ENCODE data around the gene ROR1.
"Not testable (repeated sequence)": the region's sequence is repeated elsewhere in the genome, so short reads cannot be mapped to it uniquely, and the experiment has no call there.

Gene ROR1

DNA sequence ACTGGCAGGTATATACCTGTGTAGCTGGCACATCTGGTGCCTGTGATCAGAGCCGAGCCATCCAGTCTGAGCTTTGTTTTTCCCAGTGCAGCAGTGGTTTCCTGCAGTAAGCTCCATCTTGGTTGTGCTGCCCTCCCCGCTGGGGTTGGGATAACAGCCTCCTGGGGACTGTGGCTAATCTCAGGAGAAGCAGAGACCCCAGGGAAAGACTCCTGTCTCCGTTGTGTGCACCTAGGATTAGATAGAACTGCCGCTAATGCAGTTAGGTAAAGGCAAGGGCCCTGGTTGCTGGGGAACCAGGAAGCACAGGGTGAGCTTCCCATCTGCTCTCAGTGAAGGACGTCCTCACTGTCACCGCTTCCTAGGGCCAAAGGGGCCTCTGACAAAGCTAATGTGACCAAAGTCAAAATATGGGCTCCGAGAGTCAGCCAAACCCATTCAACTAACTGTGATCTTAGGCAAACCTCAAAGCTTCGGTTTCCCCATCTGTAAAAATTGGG, 20.0 kb downstream of the ROR1 start:
- DNase-seq (ENCODE audit: low read depth in 2 of 2), result no peak

DNA sequence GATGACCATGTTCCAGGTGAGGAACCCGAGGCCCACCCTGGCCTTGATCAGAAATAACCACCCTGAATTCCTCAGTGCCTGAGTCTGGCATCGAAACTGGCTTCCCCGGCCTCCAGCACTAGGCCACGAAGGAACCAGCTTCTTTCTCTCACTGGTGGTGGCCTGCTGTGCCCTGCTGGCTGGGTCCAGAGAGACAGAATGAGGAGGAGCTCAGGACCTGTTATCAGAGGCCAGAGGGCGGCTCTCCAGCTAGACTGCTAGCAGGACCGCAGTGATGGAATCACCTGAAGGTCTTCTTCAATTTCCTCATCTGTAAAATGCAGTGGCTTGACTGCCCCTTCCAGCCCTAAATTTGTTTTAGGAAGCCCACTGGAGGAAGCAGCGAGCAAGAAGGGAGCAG, 20.5 kb downstream of the ROR1 start:
- DNase-seq (ENCODE audit: low read depth in 2 of 2), result no peak

DNA sequence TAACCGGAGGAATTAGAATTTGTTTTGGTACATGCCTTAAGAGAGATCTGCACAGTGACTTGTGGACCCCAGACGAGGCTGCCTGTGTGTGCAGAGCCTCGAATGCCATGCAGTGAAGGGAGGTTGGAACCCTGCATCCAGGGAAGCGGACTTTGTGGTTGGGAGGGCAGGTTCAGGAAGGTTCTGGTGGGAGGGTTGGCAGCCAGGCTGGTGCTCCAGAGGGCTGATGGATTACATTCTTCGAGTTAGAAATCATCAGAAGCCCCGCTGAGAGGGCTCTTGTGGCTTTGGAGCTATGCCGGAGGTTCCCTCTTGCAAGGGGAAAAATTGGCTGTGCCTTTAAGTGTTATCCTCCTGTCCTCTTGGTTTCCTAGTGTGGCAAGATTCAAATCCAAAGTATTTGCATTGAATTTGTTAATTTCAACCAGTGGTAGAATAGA, 21.1 kb downstream of the ROR1 start:
- no peak for DNase-seq (ENCODE audit: low read depth in 2 of 2)

DNA sequence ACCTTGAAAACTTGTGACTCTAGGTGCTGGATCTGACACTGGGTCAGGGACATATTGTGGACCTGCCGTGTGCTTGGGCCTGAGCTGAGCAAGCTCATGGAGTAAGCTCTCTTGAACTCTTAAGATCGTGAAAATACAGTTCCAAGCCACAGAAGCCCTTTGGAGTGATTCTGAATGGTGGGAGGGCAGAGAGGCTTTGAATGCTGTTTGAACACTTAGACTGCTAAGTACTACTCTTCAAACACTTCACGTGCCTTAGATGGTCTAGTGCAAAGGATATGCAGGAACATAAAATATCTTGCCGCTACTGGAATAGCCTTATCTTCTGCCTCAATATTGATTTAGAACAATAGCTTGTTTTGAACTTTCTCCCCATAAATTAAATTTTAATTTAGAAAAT, 21.6 kb downstream of the ROR1 start:
- no peak for DNase-seq (ENCODE audit: low read depth in 2 of 2)

DNA sequence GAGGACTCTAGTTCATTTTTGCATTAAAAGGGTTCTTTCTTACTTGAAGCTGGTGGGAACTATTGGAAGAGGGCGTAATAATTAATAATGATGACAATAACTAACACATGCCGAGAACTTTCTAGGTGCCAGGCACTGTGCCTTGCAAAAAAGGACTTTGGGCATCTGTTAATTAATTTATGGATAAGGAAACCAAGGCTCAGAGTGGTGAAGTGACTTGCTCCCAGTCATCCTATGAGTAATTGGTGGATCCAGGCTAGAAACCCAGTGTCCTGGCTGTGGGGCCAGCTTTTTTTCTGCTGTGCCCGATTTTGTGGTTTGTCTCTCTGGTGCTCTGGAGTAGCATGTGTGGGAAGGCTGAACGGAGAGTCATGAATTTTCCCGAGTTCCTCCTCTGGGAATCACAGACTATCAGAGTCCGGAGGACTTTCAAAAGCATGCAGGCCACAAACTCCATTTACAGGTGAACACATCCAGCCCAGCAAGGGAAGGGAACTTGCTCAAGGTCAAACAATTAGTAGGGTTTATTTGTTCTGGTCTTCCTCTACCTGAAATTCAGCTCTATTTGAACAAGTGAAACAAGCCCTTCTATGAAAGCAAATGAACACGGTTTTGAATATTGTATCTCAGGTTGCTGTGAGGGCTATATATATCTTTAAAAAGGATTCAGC, 23.4 kb downstream of the ROR1 start:
- no peak for DNase-seq (ENCODE audit: low read depth in 2 of 2)

DNA sequence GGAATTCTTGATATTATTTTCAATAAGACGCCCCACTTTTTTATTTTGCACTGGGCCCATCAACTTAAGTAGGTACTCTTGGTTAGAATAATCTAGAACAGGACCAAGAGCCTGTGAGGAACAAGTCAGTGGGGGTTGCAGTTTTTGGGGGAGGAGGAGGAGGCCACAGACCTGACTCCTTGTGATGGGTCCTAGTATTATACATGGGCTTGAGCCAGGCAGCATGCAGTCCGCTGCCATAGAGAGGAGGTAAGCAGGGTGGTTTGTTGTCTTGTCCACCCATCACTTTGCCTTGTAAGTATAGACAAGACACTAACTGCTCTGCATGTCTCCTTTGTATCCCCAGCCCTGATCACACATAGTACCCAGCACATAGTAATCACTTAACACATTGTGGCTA, 24.5 kb downstream of the ROR1 start:
- DNase-seq (ENCODE audit: low read depth in 2 of 2), result no peak

DNA sequence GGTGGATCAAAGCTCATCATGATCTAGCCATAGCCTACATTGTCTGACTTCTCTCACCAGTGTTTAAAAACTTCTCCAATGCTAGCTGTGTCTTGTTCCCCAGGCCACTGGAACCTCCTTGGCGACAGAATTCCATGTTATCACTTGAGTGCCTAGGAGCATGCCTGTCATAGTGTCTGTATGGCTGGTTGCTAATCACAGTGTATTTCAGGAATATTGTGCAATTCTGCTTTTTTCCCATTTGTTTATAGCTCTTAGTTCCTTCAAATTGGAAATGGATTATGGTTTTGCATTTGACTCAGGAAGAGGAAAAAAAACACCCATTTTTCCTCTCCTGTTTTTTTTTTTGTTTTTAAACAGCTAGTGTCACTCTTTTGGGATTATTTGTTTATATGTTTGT, 25.5 kb downstream of the ROR1 start:
- no peak for DNase-seq (ENCODE audit: low read depth in 2 of 2)

DNA sequence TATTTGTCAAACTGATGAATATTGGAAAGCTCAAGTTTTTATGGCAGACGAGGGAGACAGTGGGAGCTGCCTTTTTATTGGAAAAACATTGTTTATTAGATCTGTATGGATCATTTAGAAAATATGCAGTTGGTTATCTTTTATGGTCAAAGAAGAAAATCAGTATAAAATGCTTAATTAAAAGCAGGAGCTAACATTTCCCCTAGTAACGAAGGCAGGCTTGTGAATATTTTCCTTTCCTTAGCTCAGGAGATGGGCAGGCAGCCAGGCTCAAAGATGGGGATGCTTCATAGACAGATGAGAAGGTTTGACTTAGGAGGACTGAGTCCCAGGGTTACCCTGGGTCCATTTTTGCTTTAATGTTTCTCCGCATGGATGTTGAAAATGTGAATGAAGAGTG, 26.0 kb downstream of the ROR1 start:
- DNase-seq (ENCODE audit: low read depth in 2 of 2), result no peak

DNA sequence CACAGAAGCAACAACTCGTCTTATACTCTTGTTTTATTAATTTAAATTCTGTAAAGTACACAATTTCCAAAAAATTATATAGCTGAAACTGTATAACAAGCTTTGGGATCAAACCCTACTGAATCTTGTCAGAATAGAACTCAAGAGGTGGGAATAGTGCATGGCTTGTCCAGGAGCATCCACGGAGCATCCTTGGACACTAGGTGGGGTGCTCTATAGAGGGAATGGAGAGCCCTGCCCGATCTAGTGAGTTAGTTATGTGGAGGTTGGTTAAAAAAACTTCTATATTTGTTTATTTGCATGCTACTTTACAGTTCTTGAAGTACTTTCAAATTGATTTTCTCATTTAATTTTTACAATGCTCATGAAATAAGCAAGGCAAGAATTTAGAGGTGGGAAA, 28.3 kb downstream of the ROR1 start:
- DNase-seq (ENCODE audit: low read depth in 2 of 2), result no peak

DNA sequence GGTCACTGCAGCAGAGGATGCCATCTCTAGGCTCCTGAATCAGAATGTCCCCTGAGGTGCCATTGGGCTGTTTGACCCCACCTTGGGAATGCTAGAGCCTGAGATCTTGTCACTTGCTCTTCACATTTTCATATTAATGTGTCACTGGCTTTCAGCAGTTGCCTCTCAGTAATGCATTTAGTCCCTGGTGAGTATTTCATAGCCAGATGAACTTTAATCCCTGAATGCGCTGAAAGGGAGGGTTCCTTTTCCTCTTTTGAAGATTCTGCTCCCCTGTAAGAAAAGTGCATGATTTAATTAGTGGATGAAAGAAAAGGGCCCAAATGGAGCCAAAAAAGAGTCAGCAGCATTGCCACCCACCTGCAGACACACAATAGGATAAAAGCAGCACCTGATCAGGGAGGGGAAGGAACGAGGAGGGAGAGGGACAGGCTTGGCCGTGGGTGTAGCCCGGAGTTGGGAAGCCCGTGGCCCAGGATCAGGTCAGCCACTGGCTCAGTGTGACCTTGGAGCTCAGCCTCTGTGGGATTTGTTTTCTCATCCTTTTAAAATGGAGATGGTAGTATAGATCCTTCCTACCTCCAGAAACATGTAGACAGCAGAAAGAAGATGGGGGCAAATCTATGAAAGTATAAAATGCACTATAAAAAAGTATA, 31.1 kb downstream of the ROR1 start:
- DNase-seq (ENCODE audit: low read depth in 2 of 2), result no peak

DNA sequence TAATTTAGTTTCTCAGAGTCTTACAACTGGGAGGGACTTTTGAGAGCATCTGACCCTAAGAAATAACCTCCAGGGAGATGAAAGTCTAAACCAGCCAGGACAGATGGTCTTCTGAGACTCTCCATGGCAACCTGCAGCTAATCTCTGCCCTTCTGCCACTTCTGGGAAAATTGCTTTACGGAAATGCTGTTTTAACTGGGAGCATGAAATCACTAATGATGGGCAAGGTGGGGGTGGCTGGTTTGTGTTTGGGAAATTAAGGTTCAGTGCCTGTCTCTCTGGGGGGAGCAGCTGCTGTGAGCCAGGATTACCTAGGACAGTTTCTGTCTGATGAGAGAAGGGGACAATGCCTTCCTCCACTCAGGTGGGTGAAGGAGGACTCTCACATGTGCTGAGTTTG, 33.2 kb downstream of the ROR1 start:
- no peak for DNase-seq (ENCODE audit: low read depth in 2 of 2)

DNA sequence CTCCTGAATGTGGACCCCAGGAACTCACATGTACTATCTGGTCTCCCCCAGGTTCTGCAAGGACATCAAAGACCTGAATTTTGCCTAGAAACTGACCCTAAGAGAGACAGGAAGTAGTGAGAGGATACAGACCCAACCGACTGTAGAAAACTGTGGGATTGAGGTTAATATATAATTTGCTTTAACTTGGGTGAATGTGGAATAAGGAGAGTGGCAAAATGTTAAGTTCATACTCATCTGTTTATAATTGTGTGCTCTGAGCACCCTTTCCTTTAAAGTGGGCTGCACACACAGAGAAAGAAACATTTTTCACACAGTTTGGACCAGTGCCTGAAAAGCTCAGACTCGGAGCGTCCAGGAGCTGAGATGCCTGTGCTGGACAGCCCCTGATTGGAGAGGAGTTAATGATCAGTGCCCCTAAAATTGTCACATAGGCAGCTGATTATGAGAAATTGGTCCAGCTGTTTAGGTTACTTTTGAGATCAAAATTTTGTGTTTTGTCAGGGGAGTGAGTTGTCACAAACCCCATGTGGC, 37.2 kb downstream of the ROR1 start:
- DNase-seq (ENCODE audit: low read depth in 2 of 2), result no peak

DNA sequence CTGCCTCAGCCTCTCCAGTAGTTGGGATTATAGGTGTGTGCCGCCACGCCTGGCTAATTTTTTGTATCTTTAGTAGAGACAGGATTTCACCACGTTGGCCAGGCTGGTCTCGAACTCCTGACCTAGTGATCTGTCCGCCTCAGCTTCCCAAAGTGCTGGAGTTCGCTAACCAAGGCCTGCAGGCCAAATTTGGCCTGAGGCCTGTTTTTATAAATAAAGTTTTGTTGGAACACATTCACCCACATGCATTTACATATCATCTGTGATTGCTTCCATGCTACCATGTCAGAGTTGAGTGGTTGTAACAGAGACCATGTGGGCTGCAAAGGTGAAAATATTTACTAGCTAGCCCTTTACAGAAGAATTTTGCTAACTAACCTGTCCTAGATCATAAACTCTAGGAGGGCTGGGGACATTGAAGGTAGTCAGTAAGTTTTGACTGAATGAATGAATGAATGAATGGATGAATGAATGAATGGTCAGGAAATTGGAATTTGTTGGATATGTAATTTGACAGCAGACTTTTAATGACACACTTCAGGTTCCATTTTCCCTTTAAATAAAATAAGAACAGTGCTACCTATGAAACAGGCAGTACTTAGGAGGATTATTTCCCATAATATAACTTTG, 38.4 kb downstream of the ROR1 start:
- DNase-seq (ENCODE audit: low read depth in 2 of 2), result no peak

DNA sequence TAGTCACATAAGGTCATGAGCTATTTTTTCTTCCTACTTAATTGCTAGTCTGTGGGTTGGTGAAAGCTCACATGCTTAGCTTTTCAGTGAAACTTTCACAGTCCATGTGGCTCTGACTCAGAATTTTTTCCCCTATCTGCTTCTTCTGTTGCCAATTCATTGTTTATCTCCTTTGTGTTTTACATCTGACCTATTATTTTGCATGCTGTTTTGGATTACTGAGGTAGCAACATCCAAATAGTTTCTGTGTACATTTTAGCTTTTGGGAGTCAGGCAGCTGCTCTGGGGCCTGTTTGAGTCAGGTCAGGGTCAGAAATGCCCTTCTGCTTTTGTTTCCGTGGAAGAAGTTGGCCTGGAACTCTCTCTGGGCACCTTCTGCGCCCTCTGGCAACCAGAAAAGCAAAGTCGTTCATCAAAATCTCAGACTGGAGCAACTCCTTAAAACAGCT, 40.0 kb downstream of the ROR1 start:
- DNase-seq (ENCODE audit: low read depth in 2 of 2), result no peak

DNA sequence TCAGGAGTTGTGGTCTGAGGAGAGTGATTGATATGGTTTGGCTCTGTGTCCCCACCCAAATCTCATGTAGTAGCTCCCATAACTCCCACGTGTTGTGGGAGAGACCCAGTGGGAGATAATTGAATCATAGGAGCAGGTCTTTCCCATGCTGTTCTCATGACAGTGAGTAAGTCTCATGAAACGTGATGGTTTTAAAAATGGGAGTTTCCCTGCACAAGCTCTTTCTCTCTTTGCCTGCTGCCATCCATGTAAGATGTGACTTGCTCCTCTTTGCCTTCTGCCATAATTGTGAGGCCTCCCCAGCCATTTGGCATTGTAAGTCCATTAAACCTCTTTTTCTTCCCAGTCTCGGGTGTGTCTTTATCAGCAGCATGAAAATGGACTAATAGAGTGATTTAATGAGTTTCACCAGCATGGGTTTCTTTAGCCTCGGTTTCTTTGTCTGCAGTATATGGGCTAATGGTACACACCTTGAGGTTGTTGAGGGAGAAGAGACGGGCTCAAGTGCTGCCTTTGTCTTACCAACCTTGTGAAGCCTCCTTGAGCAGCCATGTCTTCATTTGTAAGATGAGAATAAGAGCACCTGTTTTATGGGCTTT, 42.5 kb downstream of the ROR1 start:
- DNase-seq (ENCODE audit: low read depth in 2 of 2), result not testable (repeated sequence)

DNA sequence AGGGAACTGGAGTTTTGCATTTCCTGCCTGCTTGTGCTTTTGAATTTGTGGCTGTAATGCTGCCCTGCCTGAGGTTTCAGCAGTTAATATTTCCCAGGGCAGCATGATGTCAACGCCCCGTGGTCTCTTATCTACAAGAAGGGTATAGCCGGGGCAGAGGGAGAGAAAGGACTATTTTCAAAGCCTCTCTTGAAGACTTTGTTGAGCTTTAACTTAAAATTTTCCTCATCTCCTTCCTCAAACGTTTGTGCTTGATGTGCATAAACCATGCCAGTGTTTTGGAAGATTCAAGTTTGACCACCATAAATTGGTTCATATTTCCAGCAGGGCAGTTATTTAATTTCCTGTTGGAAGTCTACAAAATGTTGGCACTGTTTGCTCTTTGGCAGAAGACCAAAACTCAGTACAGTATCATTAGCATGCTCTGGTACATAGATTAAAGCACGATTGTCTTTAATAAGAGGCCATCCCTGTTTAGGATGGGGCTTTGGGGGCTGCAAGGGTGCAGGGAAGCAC, 43.4 kb downstream of the ROR1 start:
- no peak for DNase-seq (ENCODE audit: low read depth in 2 of 2)

DNA sequence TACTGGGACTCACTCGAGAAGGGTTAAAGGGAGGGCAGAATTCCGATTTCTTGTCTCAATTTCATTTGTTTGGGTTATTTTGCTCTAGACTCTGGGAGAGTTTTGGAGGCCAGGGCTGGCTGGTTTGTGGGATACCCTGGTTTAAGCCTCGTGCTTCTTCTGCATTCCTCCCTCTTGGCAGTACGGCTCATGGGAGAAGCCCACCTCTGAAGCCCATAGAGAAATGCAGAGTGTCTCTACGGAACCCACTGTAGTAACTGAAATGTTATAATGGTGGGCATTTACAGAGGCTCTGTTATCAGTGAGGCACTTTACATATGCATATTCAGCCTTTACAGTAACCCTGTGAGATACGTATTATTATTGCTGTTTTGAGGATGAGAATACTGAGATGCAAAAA, 43.9 kb downstream of the ROR1 start:
- no peak for DNase-seq (ENCODE audit: low read depth in 2 of 2)

DNA sequence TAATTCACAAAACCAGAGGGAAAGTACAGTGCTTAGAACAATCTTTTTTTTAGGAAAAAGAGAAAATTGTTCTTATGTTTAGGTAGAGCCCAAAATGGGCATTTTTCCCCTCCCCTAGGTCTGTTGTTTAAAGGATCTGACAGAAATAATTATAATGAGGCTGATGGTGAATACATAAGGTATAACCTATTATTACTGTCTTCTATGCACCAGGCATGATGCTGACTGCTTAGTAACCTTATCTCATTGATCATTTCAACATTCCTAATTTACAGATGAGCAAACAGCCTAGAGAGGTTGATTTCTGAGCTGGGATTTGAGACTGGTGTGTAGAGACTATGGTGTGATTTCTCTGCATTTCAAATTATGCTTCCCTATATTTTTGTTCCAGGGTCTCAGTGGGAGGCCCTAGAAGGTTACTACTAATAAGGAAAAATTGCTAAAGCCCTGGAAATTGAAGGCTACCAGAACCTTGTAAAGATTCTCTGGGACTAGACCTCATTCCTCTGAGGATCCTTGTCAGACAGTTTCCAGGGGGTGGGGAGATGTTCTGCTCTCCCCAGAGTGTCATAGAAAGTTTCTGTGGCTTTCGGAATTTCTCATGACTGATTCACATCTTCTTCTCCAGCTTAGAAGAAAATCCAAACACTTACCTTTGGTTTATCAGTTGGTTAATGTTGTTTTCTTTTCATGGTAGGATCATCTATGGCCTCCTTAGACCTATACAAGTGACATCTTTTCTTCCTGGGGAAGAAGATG, 44.9 kb downstream of the ROR1 start:
- DNase-seq (ENCODE audit: low read depth in 2 of 2), result no peak

DNA sequence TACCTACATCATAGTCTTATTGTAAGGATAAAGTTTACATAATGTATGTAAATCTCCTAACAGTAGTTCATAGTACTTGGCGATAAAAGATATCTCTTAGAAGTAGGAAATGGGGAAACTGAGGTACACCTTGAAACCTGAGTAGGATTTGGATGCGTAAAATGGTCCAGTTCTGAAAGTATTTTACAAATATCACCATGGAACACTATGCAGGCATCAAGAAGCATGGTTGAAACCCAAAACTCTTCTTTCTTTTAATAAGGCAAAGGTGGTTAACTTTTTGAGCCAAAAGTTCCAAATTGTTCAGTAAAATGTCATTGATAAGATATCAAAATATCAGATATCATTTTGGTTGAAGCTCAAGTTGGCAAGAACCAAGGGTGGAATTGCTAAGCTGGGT, 46.0 kb downstream of the ROR1 start:
- DNase-seq (ENCODE audit: low read depth in 2 of 2), result no peak

DNA sequence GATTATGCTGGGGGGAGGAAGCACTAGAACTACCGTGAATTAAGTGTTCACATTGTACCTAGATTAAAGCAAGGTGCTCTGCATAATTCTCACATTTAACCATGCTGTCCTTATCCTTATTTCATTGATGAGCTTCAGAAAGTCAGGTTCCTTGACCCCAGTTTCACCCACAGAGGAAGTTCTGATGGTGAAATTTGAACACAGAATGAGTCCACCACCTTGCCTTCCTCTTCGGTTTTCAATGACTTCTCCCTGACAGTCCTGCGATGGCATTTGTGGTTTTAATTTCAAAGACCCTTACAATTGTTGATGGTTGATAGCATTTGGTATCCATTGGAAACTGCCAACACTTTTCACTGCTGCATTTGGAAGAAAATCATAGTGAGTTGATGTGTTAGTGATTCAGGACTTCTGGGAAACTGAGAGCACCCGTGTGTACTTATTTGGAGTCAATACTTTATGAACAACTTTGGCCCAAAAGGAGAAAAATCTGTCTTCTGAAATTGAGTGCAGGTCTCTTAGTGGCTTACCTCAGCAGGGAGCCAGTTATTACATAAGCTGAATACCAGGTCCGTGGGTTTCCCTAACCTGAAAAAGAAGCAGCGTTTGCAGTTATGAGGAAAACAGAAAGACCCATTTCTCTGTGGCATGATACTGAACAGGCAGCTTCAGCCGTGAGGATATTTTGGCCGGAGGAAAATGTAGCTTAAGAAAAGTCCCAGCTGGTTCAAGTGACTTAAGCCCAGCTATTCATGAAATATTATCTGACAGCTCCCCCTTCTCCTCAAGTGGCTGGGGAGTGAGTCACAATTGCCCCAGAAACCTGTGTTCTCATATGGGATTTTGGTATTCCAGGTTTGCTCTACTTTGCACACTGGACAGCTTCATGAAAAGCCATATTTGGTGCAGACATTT, 47.5 kb downstream of the ROR1 start:
- no peak for DNase-seq (ENCODE audit: low read depth in 2 of 2)
